Activated T-cell treated with anti-CD3 and anti-CD28 coated beads for 1 hour (primary cell): ENCODE results near the gene ACTL6B.

Source experiments
- DNase-seq: peaks from one replicate; pipeline ENCODE4 v3.0.0-alpha.2; 2020; ENCODE audit warnings: low read depth

The ACTL6B gene

DNA sequence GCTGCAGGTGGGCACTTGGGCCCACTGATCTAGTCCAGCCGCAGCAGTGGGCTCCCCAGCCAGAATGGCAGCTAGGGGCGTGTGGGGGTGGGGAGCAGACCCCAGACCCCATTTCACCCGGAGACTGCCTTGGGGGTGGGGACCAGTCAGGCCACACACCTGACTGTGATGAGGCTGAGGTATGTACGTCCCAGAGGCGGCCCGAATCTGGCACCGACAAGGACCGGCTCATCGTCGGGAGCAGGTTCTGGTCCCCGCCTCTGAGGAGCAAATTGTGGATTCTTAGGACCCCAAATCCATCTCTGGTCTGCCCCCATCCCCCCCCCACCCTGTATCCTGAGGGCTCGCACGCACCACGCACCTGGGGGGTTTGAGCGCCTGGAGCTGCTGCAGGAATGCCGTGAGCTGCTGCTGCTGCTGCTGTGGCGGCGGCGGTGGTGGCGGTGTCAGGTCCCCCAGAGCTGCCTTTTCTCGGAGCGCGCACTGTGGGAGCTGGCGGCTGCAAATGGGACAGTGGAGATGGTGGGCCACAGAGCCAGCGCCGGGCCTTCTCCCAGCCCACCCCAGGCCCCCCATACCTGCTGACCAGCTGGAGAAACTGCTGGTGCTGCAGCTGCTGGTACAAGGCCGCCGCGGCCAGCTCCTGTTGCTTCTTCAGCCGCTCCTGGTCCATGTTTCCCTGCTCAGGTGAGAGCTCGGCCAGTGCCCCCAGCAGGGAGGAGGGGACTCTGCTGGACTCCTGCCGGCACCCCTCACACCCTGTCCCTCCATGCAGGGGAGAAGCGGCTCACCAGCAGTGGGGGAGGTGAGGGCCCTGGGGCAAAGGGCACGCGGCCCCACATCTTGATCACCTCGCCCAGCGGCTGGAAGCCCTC is 27.6 kb upstream of the ACTL6B start:
- no peak for DNase-seq

GRCh38 chr7:100682991-100683658 is 26.9 kb upstream of the ACTL6B start:
- no peak for DNase-seq

GRCh38 chr7:100682228-100682741 is 26.0 kb upstream of the ACTL6B start:
- no peak for DNase-seq

DNA sequence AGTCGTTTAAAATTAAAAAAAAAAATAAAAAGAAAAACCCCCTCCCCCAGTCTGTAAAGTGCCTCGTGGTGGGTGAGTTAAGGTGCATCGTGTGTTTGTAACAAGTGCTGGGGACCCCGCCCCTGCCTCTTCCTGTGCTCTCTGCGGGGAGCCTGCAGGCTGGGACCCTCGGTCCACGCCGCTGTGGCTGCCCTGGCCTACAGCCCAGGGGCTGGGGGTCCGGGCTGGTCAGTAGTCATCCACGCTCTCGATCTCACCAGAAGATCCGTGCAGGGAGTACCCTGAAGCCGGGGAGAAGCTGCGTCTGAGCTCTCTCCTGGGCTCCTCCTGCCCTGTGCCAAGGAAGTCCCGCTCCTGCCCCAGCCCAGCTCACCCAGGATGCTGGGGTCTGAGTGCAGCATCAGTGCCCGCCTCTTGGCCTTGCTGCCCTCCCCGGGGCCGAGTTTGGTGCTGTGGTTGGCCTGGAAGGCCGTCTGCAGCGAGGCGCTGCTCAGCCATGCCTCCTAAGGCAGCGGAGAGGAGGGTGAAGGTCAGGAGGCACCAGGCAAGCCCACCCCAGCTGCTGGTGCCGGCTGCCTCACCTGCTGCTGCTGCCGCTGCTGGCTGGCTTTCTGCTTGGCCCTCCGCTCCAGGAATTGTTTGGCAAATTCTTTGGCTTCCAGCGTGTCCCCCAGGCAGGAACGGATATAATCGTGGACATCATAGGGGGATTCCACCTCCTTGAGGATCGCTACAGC is 25.4 kb upstream of the ACTL6B start:
- no peak for DNase-seq

GRCh38 chr7:100680576-100681271 is 24.5 kb upstream of the ACTL6B start:
- no peak for DNase-seq

- no peak for DNase-seq
Measured at GRCh38 chr7:100679927-100680575, 23.8 kb upstream of the ACTL6B start.

- DNase-seq = no peak
Measured at GRCh38 chr7:100679129-100679926, 23.1 kb upstream of the ACTL6B start.

- DNase-seq = no peak
Measured at GRCh38 chr7:100678291-100678984, 22.2 kb upstream of the ACTL6B start.

- DNase-seq = no peak
Measured at GRCh38 chr7:100677308-100678267, 21.3 kb upstream of the ACTL6B start.

DNA sequence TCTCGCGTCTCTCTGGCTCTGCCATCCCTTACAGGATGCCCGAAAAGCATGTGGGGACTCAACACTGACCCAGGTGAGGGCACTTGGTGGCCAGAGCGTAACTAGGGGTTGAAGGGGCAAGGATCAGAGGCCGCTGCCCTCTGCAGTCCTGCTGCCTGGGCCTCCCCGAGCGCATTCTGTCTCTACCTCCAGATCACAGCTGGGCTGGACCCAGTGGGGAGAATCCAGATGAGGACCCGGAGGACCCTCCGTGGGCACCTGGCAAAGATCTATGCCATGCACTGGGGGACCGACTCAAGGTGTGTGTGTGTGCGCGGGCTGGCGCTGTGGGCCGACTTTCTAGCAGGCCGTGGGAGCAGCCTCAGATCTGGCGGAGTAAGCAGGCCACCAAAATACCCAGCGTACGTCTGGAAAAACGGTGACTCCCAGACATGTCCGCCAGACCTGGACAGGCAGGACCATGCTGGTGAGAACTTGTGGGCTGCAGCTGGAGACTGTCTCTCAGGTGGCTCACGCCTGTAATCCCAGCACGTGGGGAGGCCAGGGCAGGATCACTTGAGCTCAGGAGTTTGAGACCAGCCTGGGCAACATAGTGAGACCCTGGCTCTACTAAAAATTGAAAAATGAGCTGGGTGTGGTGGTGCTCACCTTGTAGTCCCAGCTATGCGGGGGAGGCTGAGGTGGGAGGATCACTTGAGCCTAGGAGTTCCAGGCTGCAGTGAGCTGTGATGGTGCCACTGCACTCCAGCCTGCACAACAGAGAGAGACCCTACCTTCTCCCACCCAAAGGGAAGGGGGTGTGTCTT is 20.5 kb upstream of the ACTL6B start:
- no peak for DNase-seq

GRCh38 chr7:100675581-100676350 is 19.5 kb upstream of the ACTL6B start:
- DNase-seq = peak; percentile 73

DNA sequence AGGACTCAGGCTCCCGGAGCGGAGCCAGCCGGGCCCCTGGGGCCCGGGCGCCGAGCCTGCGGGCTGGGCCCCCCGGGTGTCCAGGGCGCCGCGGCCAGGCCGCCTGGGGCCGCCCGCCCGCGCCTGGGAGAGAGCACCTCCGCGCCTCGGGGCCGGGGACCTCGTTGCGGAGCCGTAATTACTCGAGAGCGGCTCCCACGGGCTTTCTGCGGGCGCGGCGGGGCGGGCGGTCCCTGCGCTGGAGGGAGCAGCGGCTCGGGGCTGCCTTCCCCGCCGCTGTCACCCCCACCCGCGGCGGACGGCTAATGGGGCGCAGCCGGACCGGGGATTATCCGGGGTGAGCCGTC is 18.8 kb upstream of the ACTL6B start:
- no peak for DNase-seq

DNA sequence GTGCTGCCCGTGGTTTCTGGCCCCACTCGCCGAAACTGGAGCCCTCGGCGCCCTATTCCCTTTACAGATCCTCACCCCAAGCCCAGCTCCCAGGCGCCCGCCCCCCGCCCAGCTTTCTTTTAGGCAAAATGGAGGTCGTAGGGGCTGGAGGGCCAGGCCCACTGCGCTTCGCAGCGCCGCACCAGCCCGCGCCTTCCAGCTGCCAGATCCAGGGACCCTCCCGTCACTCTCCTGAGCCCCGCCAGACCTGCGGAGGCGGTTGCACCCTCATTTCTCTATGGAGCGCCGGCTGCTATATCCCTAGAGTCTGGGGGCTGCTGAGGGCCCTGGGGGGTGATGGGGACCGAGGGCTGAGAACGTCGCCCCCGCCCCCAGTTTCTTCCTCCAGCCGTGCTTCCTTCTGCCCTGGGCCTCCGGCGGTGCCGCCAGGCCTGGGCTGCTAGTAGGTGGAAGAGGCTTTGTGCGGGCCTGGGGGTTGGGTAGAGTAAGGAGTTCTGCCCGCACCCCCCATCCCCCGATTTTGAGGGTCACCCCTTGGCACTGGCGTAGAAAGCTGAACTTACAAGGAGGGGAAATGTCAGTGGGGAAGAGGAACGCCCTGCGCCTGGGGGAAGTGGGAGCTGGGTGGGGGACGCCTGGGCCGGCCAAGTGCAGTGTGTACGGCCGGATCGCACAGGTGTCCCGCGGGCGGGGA is 18.3 kb upstream of the ACTL6B start:
- DNase-seq = no peak

DNA sequence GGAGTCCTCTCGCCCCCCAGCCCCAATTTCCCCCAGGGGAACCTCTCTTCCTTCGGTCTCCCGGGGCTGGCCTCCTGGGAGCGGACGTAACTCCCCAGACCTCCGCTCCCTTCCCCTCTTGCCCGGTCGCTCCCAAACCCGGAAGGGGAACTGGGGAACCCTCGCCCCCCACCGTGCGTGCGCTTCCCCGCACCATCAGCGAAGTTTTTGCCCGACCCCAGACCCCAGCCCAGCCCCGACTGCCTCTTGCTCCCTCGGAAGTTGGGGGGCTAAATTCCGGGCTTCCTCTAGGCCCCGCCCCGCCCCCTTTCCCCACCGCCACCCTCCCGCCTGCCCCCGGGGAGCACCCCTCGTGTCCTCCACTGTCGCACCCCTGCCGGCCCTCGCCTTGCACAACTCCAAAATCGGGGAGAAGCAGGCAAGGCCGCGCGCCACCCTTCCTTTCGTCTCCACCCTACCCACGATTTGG is 17.7 kb upstream of the ACTL6B start:
- peak; percentile 35 for DNase-seq

DNA sequence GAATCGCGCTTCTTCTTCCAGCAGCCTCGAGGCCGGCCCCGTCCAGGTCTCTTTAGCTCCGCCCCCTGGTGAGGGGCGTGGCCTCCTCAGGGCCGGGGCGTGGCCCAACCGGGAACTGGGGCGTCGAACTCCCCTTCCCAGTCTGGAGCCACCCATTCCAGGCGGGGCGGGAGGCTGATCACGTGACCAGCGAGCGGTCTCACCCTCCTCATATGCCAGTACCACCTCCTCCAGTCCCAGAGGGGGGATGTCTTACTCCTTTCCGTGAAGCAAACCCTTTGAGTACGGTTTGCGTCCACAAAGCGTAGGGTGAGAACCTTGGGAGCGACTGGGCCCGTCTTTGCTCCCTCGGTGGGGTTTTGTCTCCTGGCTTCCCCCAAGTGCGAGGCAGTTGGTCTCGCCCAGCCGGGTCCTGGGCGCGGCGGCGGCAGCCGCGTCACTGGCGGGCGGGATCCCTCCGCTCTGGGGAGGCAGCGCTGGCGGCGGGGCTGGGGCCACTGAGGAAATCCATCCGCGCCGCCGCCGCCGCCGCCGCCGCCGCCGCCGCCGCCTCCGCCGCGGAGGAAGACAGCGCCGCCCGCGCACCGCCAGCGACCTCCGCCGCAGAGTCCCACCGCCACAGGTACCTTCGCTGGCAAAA is 17.2 kb upstream of the ACTL6B start, which contains the start of gene GNB2:
GNB2 (plus strand) TSS at position 439 of the 640 bp plus-strand sequence. CDS start 2,526 bp downstream, outside the sequence.
- peak; percentile 98 for DNase-seq
